Stomach (tissue), 4 donors: ENCODE measurements around the gene DIAPH3.
"Not testable (repeated sequence)": the region's sequence is repeated elsewhere in the genome, so short reads cannot be mapped to it uniquely, and the experiment has no call there.

Experiments
- CTCF ChIP-seq, 7 experiments: fragments of 450-650 bp in 4 of 7; fragments of 200-600 bp in 3 of 7; sonication (generic) in 3 of 7; IDR thresholded peaks; one replicate each; pipeline ENCODE4 v1.5.1; 2016 to 2019; ENCODE audit warnings: antibody characterized with exemption in 7 of 7, control low read depth in 2 of 7, mild to moderate bottlenecking in 1 of 7
- POLR2A ChIP-seq, 4 donors: fragments of 450-650 bp; IDR thresholded peaks; one replicate each; pipeline ENCODE4 v1.6.1; 2016; ENCODE audit warnings: antibody characterized with exemption in 4 of 4, control low read depth in 2 of 4, mild to moderate bottlenecking in 1 of 4, moderate library complexity in 1 of 4

GRCh38 chr13:60040668-60041067 lies 123.1 kb downstream of the DIAPH3 start:
- not testable (repeated sequence) for TF ChIP-seq CTCF, POLR2A (IDR thresholded peaks at IDR 0.05)
